Middle frontal gyrus (tissue), 1 donor: ENCODE measurements around the gene CPA3.

Experiments used
- DNase-seq: peaks from one replicate; pipeline ENCODE4 v3.0.0-alpha.2; 2015; ENCODE audit warnings: low spot score; ENCODE audit errors: extremely low spot score

The CPA3 gene

DNA sequence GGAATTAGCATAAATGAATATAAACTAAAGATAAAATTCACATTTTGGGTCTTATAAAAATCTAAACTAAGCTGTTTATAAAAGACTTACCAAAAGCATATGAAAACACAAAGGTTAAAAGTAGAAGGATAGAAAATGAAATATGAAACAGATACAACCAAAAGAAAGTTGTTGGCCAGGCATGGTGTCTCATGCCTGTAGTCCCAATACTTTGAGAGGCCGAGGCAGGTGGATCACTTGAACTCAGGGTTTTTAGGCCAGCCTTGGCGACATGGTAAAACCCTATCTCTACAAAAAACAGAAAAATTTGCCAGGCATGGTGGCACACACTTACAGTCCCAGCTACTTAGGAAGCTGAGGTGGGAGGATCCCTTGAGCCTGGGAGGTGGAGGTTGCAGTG lies 51.0 kb downstream of the CPA3 start:
- DNase-seq, result no peak

GRCh38 chr3:148922467-148922866 lies 57.4 kb downstream of the CPA3 start:
- no peak for DNase-seq

GRCh38 chr3:148923592-148923991 lies 58.5 kb downstream of the CPA3 start:
- DNase-seq, result no peak

DNA sequence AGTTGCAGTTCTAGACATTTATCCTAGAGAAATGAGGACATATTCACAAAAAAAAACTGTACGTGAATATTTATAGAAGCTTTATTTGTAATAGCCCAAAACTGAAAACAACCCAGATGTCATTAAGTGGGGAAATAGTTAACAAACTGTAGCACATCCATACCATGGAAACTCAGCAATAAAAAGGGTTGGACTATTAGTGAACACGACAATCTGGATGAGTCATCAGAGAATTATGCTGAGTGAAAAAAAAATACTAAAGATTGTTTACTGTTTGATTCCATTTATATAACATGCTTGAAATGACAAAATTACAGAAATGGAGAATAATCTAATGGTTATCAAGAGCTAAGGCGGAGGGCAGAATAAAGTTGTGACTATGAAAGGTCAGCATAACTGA lies 59.5 kb downstream of the CPA3 start:
- no peak for DNase-seq

DNA sequence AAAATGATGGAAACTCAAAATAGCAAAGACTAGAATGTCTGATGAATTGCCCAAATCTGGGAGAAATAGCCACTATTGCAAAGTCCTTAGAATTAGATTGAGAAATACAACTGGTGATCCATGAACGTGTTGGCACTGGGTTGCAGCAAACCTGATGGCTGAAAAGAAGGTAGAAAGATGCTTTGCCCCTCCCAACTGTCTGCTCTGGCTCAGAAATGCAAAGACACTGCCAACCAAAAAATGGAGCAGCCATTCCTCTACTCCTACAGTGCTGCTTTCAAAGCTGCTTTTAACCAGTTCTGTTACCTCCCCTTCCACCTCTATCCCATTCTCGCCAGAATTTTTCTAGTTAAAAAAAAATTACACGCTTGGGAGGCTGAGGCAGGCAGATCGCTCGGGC lies 60.7 kb downstream of the CPA3 start:
- DNase-seq, result no peak

DNA sequence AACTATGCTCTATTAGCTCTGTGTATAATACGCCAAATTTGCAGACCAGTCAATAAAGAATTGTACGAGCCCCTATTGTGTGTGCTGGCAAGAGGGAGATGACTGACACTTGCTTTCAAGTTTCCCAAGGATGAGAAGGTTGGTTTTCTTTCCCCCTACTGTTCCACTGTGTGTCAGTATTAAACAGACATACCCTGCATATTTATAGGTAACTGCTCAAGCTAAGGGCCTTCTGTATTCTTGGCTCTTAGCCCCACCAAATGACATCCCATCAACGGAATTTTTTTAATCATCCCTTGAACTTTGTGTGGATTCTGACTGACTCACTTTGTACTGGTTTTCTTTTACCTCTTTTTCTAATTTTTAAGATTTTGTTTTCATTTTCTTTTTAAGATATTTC lies 65.7 kb downstream of the CPA3 start:
- no peak for DNase-seq

- DNase-seq, result no peak
These were observed 66.5 kb downstream of the CPA3 start for GRCh38 chr3:148931574-148931973.

- DNase-seq, result no peak
These were observed 67.9 kb downstream of the CPA3 start for GRCh38 chr3:148932972-148933371.

GRCh38 chr3:148937467-148938255 lies 72.6 kb downstream of the CPA3 start:
- no peak for DNase-seq

GRCh38 chr3:148938306-148938705 lies 73.2 kb downstream of the CPA3 start:
- DNase-seq, result no peak

GRCh38 chr3:148938936-148939335 lies 73.8 kb downstream of the CPA3 start:
- DNase-seq, result no peak

DNA sequence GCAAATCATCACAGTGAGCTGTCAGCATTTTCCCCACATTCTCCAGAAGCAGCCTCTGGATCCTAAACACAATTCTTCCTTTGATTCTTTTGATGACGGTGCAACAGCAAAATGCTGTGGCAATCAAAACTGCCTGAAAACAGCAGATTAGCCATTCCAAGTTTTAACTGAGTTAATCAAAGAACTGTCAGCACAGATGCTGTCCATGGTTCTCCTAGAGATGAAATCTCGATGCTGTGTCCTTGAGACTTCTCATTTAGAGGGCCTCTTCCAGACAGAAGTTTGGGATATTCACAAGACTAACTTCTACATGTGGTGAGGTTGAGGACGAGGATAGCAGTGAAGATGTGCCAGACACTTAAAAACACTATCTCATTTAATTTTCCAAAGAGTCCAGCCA lies 75.9 kb downstream of the CPA3 start:
- no peak for DNase-seq

DNA sequence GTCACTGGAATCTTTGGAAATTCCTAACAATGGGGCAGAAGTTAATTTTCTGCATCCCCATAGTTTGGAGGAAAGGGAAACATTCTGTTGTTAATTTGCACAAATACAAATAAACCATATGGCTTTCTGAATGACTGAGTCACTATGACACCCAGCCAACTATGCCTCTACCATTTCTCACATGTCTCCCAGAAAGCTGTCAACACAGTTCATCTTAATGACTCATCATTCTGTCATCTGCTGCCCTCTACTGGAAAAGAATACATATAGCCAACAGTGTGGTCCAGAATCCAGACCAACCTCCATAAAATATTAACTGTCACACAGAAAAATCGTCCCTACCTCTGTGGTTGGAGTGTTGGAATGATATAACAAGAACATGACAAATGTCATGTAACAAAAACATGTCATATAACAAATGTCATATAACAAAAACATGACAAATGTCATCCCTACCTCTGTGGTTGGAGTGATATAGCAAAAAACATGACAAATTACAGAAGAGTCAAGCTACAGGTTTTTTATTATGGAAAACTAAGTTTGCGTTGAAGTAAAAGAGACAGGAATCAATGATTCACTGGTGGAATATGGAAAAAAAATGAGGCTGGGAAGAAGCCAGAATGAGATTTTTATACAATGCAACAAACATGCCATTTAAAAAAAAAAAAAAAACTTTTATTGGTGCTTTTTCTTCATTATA lies 78.6 kb downstream of the CPA3 start:
- peak; percentile 66 for DNase-seq

GRCh38 chr3:148945116-148945515 lies 80.0 kb downstream of the CPA3 start:
- no peak for DNase-seq
